ENCODE data around the gene CST11.

CST11 gene

GRCh38 chr20:23410916-23411695 is 41.6 kb downstream of the CST11 start:
- Histone ChIP-seq H3K9ac (no peak overlapping the region), H3K27me3 (ENCODE audit: insufficient read depth, low read depth) (no peaks in the 10 kb centered on the region), H3K4me2 (no peak overlapping the region), H3K79me2 (ENCODE audit: insufficient read depth, low read depth) (peaks cover 70% of the 10 kb centered on the region; the same call in 1 of the 2 replicates), H4K20me1 (ENCODE audit: insufficient read depth) (no peaks in the 10 kb centered on the region), H3K4me1 (ENCODE audit: low read depth, poor library complexity, severe bottlenecking) (peaks cover 7% of the 10 kb centered on the region), H3K36me3 (ENCODE audit: insufficient read depth) (no peaks in the 10 kb centered on the region), H2AFZ (ENCODE audit: low read depth) (no peak overlapping the region), H3K4me3 (IDR thresholded peaks at IDR 0.05; ENCODE audit: insufficient read depth, low read depth, low read length) (no peak overlapping the region), H3K27ac (no peak overlapping the region)
- no peak for TF ChIP-seq CTCF (conservative IDR thresholded peaks at IDR 0.05; ENCODE audit: low read depth, low read length)

DNA sequence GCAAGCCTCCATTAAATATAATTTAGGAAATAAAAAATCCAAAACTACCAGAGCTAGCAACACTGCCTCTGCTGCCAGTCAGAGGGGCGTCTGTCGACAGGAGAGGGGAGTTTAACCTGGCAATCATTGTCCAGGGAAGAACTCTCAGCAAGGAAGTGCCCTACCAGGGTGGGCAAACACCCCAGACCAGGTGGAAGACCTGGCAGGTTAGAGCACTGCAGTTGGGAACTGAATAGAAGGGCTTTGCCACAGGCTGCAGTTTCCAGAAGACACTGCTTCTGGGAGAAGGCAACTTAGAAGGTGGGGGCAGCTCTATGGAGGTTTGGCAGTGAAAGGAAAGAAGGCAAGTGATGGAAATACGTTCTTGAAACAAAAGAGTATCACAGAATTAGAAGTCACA is 42.9 kb downstream of the CST11 start:
- H3K27ac ChIP-seq = no peak overlapping the region
- H4K20me1 ChIP-seq (ENCODE audit: insufficient read depth) = no peaks in the 10 kb centered on the region
- no peak overlapping the region for H2AFZ ChIP-seq (ENCODE audit: low read depth)
- no peak overlapping the region for H3K4me2 ChIP-seq
- H3K36me3 ChIP-seq (ENCODE audit: insufficient read depth) = no peaks in the 10 kb centered on the region
- H3K4me1 ChIP-seq (ENCODE audit: low read depth, poor library complexity, severe bottlenecking) = peaks cover 7% of the 10 kb centered on the region
- H3K9ac ChIP-seq = no peak overlapping the region
- peaks cover 60% of the 10 kb centered on the region; the same call in 1 of the 2 replicates for H3K79me2 ChIP-seq (ENCODE audit: insufficient read depth, low read depth)
- H3K27me3 ChIP-seq (ENCODE audit: insufficient read depth, low read depth) = no peaks in the 10 kb centered on the region
- no peak overlapping the region for H3K4me3 ChIP-seq (IDR thresholded peaks at IDR 0.05; ENCODE audit: insufficient read depth, low read depth, low read length)
- TF ChIP-seq CTCF (conservative IDR thresholded peaks at IDR 0.05; ENCODE audit: low read depth, low read length) = no peak

- Histone ChIP-seq H3K79me2 (ENCODE audit: insufficient read depth, low read depth) (peaks cover 59% of the 10 kb centered on the region; the same call in 1 of the 2 replicates), H2AFZ (ENCODE audit: low read depth) (no peak overlapping the region), H3K4me2 (no peak overlapping the region), H3K4me3 (IDR thresholded peaks at IDR 0.05; ENCODE audit: insufficient read depth, low read depth, low read length) (no peak overlapping the region), H3K9ac (no peak overlapping the region), H4K20me1 (ENCODE audit: insufficient read depth) (no peaks in the 10 kb centered on the region), H3K27me3 (ENCODE audit: insufficient read depth, low read depth) (no peaks in the 10 kb centered on the region), H3K27ac (no peak overlapping the region), H3K4me1 (ENCODE audit: low read depth, poor library complexity, severe bottlenecking) (peaks cover 5% of the 10 kb centered on the region), H3K36me3 (ENCODE audit: insufficient read depth) (no peaks in the 10 kb centered on the region)
- TF ChIP-seq CTCF (conservative IDR thresholded peaks at IDR 0.05; ENCODE audit: low read depth, low read length) = no peak
Observed at GRCh38 chr20:23408957-23409356, 43.7 kb downstream of the CST11 start.

- Histone ChIP-seq H3K27me3 (ENCODE audit: insufficient read depth, low read depth) (no peaks in the 10 kb centered on the region), H2AFZ (ENCODE audit: low read depth) (no peak overlapping the region), H3K27ac (no peak overlapping the region), H3K79me2 (ENCODE audit: insufficient read depth, low read depth) (peaks cover 49% of the 10 kb centered on the region; the same call in 1 of the 2 replicates), H4K20me1 (ENCODE audit: insufficient read depth) (no peaks in the 10 kb centered on the region), H3K36me3 (ENCODE audit: insufficient read depth) (no peaks in the 10 kb centered on the region), H3K9ac (no peak overlapping the region), H3K4me2 (no peak overlapping the region), H3K4me1 (ENCODE audit: low read depth, poor library complexity, severe bottlenecking) (no peaks in the 10 kb centered on the region), H3K4me3 (IDR thresholded peaks at IDR 0.05; ENCODE audit: insufficient read depth, low read depth, low read length) (no peak overlapping the region)
- no peak for TF ChIP-seq CTCF (conservative IDR thresholded peaks at IDR 0.05; ENCODE audit: low read depth, low read length)
Observed at GRCh38 chr20:23407781-23408464, 44.8 kb downstream of the CST11 start.
